SKM-1 treated with dmso at 0.1 percent for 144 hours (cell line): ENCODE results near the gene RAP1GAP.

ENCODE experiments used
- DNase-seq: peaks from one replicate; lab custom pipeline; 2025; ENCODE audit not compliant: unreplicated experiment; lab: John Stamatoyannopoulos, UW

Gene RAP1GAP

GRCh38 chr1:21669258-21670058 is at the start of gene RAP1GAP:
TSS of gene RAP1GAP (minus strand) at chr1:21669357. CDS start at chr1:21620032, 49,325 bp downstream.
- DNase-seq: no peak

- no peak for DNase-seq
Measured at GRCh38 chr1:21716169-21716568, 47.0 kb upstream of the RAP1GAP start.

- DNase-seq: no peak
Measured at GRCh38 chr1:21707891-21708290, 38.7 kb upstream of the RAP1GAP start.

GRCh38 chr1:21707086-21707840 is 38.1 kb upstream of the RAP1GAP start:
- no peak for DNase-seq

- DNase-seq: peak; percentile 61
Measured at GRCh38 chr1:21706151-21706835, 37.1 kb upstream of the RAP1GAP start.

- DNase-seq: no peak
Measured at GRCh38 chr1:21705303-21705980, 36.3 kb upstream of the RAP1GAP start.

- DNase-seq: no peak
Measured at GRCh38 chr1:21704145-21704544, 35.0 kb upstream of the RAP1GAP start.

GRCh38 chr1:21703318-21703963 is 34.3 kb upstream of the RAP1GAP start:
- DNase-seq: peak; percentile 25

- no peak for DNase-seq
Measured at GRCh38 chr1:21702780-21703179, 33.6 kb upstream of the RAP1GAP start.

GRCh38 chr1:21701401-21701800 is 32.2 kb upstream of the RAP1GAP start:
- no peak for DNase-seq

GRCh38 chr1:21700094-21700493 is 30.9 kb upstream of the RAP1GAP start:
- no peak for DNase-seq

- no peak for DNase-seq
Measured at GRCh38 chr1:21696931-21697330, 27.8 kb upstream of the RAP1GAP start.

GRCh38 chr1:21693732-21694131 is 24.6 kb upstream of the RAP1GAP start:
- DNase-seq: no peak

GRCh38 chr1:21691739-21692138 is 22.6 kb upstream of the RAP1GAP start:
- no peak for DNase-seq

GRCh38 chr1:21689661-21690372 is 20.7 kb upstream of the RAP1GAP start:
- no peak for DNase-seq

- DNase-seq: no peak
Measured at GRCh38 chr1:21687081-21687529, 17.9 kb upstream of the RAP1GAP start.

GRCh38 chr1:21685946-21686678 is 17.0 kb upstream of the RAP1GAP start:
- no peak for DNase-seq

- no peak for DNase-seq
Measured at GRCh38 chr1:21681426-21681825, 12.3 kb upstream of the RAP1GAP start.

- no peak for DNase-seq
Measured at GRCh38 chr1:21680918-21681317, 11.8 kb upstream of the RAP1GAP start.
